Activated T-cell treated with anti-CD3 and anti-CD28 coated beads for 1 hour (primary cell): Measurements from ENCODE around the gene NFAM1.

ENCODE experiments used
- DNase-seq: peaks from one replicate; pipeline ENCODE4 v3.0.0-alpha.2; 2020; ENCODE audit warnings: low read depth

NFAM1 gene, protein sequence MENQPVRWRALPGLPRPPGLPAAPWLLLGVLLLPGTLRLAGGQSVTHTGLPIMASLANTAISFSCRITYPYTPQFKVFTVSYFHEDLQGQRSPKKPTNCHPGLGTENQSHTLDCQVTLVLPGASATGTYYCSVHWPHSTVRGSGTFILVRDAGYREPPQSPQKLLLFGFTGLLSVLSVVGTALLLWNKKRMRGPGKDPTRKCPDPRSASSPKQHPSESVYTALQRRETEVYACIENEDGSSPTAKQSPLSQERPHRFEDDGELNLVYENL

DNA sequence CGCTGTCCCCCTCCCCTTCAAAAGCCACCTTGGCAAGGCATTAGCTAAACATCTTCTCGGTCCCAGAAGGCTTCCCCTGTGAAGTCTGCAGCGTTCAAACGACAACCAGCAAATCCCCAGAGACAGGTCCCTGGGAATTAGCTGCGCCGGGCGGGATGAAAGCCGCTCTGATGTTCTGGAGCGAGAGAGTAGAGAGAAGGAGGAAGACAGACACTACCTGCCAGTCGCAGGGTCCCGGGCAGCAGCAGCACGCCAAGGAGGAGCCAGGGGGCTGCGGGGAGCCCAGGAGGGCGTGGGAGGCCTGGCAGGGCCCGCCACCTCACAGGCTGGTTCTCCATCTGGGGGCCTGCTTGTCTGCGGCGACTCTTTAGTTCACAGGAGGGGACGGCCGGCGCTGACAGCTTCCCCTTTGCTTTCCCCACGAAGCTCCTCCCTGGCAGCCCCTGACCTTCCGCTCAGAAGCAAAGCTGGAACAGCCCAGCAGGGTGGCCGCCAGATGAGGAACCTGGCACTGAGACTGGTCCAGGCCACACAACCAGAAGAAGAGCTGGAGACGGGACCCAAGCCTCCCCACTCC, at the start of gene NFAM1:
Gene NFAM1 (minus strand): TSS at position 384 of the 577 bp plus-strand sequence. CDS start 46 bp downstream, at position 338.
- no peak for DNase-seq

DNA sequence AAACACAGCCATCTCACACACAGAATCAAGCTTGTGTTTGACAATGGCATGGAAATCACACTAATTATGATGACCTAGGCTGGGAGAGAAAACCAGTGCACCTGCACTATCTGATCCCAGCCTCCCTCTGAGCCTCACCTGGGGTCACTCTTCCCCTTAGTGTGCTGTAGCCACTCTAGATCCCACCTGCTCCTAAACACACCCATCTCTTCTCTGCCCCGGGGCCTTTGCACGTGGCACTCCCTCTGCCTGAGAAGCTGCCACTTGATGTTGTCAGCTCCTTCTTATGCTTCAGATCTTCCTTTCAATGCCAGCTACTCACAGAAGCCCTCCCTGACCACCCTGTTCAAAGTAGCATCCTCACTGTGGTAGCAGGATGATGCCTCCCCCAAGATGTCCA, 42.9 kb upstream of the NFAM1 start:
- no peak for DNase-seq

DNA sequence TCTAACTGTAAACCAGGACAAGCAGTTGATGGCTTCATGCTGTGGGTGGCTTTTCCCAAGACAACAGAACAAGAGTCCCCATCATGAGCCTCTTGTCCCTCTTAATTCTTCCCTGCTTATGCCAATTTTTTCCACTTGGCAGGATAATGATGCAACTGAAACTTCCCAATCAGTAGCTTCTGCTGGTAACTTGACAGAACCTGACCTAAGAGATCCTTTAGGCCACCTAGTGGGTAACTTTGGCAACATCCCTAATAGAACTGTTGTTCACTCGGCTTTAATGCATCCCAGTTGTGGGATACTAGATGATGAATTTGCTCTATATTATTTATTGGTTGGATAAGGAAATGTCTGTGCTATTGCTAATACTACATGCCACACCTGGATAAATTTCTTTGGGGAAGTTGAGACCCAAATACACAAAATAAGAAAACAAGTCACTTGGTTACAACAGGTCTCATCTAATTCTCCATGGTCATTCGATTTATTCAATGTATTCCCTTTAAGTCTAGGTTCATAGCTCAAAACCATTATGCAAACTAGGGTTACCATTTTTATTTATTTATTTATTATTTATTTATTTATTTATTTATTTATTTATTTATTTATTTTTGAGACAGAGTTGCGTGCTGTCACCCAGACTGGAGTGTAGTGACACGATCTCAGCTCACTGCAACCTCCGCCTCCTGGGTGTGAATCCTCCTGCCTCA, 41.4 kb upstream of the NFAM1 start:
- DNase-seq, result no peak

DNA sequence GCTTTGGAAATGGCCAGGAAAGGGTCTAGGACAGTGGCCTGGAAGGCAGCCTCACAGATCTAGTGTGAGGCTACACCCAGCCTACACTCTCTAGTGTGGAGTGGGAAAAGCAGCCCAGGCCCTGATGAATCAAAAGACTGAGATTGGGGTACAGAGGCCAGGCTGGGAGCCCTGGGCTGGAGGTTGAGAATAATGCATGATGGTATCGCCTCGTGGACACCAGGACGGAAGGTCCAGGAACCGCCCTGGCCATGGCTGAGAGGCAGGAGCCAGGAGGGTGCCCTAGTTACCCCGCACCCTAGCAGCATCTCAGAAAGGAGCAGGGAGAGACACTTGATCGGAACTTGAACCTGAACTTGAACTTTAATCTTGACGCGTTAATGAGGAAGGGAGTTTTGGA, 40.5 kb upstream of the NFAM1 start:
- no peak for DNase-seq

DNA sequence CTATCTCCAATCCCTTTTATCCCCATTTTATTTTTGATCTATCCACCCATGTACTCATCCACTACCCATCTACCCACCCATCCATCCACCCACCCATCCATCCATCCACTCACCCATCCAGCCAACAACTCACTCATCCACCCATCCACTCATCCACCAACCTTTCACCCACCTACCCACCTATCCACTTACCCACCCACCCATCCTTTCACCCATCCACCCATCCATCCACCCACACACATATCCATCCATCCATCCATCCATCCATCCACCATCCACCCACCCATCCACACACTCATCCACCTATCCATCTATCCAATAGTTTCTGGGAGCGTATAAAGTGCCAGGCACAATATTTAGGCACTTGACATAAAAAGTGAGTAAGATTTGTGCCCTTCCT, 39.2 kb upstream of the NFAM1 start:
- DNase-seq, result no peak

DNA sequence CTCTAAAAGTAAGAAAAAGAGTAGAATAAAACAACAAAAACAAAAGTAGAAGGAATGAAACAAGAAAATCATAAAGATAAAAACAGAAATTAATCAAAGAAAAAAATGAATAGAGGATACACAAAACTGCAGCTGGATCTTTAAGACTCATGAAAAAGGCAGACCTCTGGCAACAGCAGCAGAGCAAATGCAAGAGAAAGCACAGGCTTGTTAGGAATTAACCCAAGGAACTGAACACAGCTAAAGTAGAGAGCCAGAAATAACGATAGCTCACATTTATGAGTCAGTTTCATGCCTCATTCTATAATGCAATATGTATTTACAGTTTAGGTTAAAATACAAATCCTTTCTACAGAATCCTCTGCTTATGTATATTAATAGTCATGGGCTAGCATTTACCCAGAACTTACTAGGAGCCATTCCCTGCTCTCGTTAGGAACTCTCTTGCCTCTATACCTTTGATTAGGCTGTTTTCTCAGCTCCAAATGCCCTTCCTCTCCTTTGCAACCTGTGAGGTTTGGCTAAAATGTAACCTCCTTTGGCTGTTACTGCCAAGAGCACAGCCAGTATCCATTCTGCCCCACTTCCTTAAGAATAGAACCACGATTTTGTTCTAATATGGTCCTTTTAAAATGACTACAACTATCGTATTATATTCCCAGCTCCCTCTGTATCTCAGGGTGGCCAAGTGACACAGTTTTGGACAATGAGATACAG, 38.3 kb upstream of the NFAM1 start:
- no peak for DNase-seq

DNA sequence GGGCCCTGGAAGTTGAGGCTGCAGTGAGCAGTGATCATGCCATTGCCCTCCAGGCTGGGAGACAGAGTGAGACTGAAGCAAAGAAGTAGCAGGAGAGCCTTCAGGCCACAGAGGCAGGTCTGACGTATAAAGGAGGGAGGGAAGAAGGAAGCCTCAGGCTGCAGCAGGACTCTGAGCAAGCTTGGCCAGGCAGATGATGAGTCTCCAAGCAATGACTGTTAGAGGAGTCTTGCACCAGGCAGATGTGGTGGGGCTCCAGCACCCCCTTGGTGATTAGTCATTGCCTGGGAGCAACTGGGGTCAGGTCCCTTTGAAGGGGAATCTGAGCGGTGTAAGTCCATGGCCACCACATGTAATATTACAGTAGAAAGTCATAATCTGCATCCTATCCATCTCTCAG, 36.6 kb upstream of the NFAM1 start:
- DNase-seq, result no peak

DNA sequence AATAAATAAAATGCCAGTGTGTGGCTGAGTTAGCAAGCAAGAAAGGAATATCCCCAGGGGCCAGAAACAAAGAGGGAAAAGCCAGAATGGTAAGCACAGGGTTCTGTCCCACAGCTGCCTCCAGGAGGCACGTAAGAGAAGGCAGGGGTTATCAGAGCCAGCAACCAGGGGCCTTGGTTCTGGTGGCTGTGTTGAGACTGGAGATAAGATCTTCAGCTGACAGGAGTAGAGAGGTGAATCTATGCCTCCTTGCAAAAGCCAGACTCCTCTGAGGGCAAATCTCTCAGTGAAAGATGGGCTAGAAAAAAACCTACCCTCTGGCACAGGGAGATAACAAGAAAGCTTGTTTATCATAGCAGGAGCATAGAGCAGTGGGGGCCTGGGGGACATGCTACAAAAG, 29.8 kb upstream of the NFAM1 start:
- no peak for DNase-seq

DNA sequence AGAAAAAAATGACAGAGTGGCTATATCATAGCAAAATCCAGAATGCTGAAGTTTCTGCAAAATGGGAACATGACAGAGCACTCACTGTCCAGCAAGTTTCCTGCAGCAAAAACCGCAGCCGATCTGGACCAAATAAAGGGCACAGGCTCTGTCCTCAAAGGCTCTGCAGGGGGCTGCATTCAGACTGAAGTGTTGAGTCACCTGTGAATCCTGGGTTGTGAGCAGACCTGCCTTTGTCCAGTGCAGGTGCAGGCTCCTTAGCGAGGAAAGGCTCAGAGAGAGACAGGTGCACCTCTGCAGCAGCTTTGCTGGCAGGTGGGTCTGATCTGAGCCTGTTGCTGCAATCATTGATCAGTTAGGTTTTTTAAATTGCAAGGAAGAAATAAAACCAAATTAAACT, 29.3 kb upstream of the NFAM1 start:
- DNase-seq, result no peak

DNA sequence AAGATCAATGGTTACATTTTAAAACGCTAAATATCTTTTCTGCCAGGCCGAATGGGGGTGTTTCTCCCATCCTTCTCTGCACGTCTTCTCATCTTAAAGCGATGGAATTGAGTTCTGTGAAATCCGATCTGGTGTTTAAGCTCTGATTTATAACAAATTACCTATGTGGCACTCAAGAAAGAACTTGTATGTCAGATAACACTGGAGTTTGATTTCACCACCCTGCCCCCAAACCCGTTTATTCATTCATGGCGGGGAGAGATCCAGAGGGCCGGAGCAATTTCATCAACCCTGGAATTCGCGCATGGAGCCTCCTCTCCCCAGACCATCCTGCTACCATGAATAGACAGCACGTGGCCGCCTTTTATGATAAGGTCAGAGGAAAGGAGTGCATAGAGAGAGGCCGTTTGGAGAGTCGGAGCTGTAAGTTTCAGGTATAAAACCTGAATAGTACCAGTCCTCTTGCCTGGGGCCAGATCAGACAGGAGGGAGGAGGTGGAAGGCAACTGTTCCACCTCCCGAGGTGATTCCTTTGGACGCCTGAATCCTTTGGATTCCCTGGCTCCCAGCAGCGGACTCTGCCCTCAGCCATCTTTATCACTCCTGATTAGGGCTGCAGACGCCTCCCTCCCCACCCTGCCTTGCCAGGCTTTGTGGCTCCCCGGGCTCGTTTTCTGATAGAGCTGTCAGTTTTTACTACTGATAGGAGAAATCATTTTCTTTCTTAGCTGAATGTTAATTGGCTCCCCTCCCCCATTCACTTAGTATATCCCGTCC, 27.3 kb upstream of the NFAM1 start:
- no peak for DNase-seq

DNA sequence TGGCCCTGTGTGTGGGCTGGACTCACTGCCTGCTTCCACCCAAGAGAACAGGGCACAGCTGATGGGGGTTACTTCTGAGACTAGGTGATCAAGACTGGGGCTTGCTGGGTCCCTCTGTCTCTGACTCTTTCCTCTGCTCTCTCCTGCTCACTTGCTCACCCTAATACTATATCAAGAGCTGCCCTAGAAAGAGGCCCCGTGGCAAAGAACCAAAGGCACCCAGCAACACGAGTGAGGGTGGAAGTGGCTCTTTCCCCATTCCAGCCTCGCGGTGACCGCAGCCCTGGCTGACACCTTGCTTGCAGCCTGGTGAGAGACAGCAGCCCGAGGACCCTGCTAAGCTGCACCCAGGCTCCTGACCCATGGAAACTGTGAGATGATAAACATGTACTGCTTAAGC, 20.7 kb upstream of the NFAM1 start:
- no peak for DNase-seq

DNA sequence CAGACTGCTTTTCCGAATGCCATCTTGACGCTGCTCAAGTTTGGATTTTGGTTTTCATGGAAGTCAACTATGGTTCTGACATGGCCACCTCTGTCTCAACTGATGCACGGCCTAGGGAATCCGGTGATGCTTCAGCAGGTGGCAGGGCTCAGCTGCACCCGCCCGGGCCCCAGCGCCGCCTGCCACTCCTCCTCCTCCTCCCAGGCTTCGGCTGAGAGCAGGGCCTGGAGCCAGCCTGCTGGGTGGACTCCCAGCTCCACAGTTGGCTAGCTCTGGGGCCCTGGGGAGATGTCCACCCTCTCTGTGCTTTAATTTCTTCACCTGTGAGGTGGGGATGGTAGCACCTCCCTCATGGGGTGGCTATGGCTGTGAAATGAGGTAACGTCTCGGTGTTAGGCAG, 20.3 kb upstream of the NFAM1 start:
- no peak for DNase-seq

DNA sequence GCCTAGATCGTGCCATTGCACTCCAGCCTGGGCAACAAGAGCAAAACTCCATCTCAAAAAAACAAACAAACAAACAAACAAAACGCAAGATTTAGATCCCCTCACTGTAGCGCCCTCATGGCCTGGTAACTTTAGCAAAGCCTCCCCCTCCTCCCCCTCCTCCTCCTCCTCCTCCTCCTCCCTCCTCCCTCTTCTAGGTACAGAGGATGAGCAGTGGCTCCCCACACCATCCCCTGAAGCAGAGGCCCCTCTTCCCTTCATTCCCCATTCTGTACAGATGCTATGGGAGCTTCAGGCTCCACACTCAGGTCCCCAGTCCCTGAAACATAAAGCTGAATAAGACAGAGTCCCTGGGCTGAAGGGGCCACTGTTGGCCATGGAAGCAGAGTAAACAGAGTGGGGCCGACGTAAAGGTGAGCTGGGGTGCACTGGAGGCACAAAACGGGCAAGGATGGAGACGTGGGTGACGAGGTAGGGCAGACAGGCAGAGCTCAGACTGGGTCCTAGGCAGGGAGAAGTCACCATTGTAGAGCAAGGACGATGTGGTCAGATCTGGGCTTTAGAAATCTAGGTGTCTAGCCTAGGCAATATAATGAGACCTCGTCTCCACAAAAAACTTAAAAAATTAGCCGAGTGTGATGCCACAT, 19.4 kb upstream of the NFAM1 start:
- DNase-seq, result no peak

DNA sequence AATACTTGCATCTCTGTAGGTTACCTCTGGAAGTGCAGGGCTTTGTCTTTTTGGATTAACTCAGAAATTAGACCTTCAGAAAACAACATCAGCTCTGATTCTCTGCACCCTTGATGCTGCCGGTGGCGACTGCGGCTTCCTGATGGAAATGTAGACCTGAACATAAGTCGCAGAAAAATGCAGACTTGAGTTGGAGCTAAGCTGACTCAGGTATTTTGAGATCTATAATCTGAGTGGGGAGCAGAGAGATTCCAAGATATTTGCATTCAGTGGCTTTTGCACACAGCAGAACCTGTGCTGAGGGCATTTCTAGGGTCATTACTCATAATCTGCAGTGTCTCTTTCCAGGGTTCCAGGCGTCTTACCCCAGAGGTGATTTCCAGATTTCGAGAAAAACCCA, 18.7 kb upstream of the NFAM1 start:
- no peak for DNase-seq

DNA sequence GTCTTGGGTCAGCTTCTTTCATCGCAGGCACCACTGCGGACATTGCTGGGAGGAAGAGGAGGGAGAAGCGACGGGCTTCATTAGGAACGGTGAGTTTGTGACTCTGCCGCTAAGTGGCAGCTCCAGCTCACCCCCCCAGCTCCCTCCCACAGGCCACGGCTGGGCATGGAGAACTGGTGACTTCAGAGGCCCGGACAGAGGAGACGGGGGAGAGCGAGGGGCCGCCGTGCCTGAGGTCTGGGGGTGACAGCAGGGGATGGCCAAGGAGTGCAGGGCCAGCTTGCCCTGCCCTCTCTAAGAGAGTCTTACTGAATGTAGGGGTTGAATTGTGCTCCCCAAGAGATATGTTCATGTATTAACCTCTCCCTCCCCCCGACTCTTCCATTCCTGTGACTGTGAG, 13.9 kb upstream of the NFAM1 start:
- DNase-seq, result no peak

DNA sequence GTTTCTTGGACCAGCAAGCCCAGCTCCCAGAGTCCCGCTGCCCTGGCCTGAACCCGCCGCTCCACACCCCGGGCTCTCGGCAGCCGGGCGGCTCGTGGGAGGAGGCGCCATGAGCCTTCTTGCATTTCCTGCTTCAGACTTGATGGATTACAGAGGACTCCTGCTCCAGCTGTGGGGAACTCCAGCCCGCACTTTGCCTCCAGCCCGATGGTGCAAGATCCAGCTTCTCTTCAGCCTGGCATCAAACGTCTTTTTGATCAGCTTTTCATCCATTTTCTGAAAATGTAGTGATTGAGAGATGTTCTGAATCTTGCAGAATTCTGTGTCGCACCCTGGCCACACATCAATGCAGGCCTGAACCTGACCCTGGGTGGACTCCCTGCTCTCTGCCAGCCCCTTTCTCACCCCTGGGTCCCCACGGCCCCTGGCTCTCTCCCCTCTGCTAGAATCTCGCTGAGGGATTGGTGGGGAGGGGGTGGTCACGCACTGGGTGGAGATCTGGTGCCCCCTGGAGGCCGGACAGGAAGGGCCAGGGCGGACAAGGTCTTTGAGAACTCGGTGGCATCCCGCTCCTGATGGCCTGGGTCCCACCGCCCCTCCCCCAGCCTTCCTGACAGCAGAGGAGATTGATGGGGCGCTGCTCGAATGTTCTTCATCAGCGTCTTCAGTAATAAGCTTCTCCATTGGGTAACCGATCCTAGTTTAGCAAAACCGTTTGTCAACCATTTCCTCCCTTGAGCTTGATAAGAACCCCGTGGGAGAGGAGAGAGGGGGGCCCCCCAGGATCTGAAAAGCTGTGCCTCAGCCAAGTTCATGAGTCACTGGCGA, 12.1 kb upstream of the NFAM1 start:
- peak; percentile 69 for DNase-seq

DNA sequence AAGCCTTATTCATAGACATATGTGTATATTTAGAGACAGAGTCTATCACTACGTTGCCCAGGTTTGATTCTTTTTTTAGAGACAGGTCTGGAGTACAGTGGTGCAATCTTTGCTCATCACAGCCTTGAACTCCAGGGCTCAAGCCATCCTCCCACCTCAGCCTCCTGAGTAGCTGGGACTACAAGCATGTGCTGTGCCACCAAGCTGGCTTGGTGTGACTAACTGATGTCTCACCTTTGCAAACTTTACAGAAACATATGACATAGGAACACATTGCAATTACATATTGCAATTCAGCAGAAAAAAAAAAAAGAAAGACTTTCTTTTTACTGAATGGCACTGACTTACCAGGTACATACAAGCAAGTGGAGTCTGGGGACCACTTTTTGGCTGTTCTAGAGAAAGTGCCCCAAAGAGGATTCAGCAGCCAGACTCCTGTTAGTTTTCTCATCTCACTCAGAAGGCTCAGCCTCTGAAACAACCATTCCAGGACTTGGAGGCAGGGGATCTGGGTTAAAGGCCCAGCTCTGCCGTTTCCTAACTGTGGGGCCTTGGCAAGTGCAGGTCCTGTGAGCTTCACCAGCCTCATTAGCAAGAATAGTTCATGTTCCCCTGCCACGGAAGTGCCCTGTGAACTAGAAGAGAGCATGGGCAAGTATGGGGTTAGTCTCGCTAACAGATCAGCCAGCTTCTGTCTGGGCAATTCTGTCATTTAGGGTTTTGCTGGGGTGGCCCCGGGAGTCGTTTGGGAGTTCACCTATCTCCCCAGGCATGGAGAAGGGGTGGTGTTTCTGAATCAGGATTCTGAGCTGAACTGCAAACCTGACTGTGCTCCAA, 11.3 kb upstream of the NFAM1 start:
- no peak for DNase-seq

DNA sequence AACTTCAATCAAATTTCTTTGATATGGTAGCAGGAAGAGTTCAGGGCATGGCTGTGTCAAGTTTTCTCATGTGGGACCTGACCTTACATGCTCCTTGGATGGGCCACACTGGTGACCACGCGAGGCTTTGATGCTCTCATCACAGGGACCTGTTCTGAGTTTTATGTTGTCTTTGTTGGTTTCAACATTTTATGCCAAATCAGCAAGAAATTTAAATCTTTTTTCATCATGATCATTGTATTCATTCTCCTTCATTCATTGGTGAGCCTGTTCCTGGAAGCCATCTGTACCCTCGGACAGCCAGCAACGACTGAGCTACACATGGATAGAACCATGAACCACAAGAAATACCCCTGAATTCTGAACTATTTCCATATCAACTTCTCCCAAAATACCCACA, 10.5 kb upstream of the NFAM1 start:
- no peak for DNase-seq

DNA sequence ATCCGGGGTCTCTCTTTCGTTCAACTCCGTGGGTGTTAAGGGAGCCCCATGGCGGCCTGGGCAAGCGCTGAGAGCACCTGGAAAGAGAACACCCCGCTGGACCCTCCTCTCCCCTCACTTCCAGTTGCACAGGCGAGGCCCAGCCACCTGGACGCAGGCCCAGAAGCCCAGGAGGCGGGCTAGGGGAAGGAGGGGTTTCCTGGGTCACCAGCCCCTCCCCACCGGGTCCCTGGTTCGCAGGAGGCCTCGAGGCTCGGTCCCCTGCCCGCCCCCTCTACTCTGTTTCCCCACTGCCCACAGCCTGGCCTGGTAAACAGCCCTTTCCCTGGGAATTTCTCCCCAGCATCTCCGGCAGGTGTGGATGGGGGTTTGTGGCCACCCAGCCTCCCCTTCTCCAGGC, 8.5 kb upstream of the NFAM1 start:
- DNase-seq, result no peak
